HG03280 (cell line): ENCODE results near the gene CNTNAP2.
"Not testable (repeated sequence)": the region's sequence is repeated elsewhere in the genome, so short reads cannot be mapped to it uniquely, and the experiment has no call there.

Experiments
- ATAC-seq: cut with Tn5 transposase; IDR thresholded peaks from one replicate; pipeline ENCODE4 v1.9.1; 2021; ENCODE audit warnings: mild to moderate bottlenecking, moderate library complexity; ENCODE audit not compliant: unreplicated experiment

CNTNAP2 gene

GRCh38 chr7:146146831-146147486, 30.4 kb downstream of the CNTNAP2 start:
- no peak for ATAC-seq

- no peak for ATAC-seq
Measured at GRCh38 chr7:146150153-146150552, 33.6 kb downstream of the CNTNAP2 start.

- ATAC-seq: no peak
Measured at GRCh38 chr7:146172112-146172511, 55.5 kb downstream of the CNTNAP2 start.

DNA sequence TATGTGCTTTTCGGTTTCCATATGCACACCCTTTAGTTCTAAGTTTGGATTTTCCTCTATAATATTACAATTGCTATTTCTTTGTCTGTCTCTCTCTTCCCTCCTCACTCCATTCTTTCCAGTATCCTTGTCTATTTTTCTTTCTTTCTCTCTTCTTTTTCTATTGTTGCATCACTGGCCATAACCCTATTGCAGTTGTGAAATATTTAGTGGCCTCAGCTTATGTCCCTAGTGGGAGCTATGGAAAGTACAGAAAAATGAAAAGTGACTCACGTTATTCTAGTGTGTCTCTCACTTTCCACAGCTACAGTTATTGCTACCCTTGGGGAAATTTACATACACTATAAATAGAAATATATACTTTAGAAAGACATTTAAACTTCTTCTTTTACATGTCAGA, 59.1 kb downstream of the CNTNAP2 start:
- ATAC-seq: no peak

GRCh38 chr7:146176860-146177259, 60.3 kb downstream of the CNTNAP2 start:
- ATAC-seq: no peak

DNA sequence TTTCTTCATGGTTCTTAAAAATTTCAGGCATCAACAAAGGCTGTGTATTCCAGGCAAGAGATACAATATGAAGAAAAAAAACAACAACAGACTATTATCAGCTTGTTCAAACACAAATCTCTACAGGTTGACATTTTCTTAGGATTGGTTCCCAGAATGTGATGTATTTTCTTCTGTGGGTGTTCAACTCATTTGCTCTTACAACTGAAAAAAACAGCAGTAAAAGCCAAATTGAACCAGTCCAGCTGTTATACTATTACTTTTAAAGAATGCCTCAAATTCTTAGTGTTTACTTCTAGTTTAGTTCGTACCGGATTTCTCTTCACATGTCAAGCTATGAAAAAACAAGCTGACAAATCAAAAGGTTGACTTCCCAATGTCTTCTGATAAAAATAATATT, 60.7 kb downstream of the CNTNAP2 start:
- no peak for ATAC-seq

DNA sequence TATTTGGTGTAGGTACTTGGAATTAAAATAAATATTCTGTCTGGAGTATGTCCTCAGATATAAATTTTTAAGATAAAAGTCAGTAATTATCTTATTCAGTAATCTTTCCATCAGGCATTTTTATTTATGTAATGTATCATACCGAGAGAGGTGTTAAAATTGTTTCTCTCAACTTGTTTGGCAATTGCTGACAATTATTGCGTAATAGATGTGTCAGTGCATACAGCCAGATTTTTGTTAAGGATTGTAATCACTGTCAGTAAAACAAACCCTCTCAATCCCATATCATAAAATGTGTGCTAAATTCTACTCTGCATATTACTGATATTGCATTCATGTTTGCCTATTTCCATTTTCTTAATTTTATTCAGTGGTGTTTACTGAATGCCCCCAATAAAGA, 69.2 kb downstream of the CNTNAP2 start:
- no peak for ATAC-seq

- not testable (repeated sequence) for ATAC-seq
Measured at GRCh38 chr7:146191428-146191827, 74.8 kb downstream of the CNTNAP2 start.

GRCh38 chr7:146201945-146202344, 85.3 kb downstream of the CNTNAP2 start:
- ATAC-seq: no peak

DNA sequence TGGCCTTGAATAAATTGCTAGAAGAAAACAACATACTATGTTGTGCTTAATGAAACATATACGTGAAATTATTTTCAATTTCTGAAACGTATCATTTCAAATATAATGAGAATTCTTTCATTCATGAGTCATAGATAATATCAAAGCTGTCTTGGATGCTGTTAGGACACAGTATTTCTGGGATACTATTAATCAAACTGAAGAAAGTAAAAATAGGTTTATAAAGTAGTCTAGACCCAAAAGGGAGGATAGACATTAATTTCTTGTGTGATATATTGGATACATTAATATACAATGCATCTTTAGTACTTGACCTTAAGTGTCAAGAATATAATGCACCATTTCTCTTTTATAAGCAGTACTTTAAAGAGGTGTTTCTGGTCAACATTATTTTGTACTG, 89.7 kb downstream of the CNTNAP2 start:
- no peak for ATAC-seq

- ATAC-seq: no peak
Measured at GRCh38 chr7:146208492-146208891, 91.9 kb downstream of the CNTNAP2 start.

DNA sequence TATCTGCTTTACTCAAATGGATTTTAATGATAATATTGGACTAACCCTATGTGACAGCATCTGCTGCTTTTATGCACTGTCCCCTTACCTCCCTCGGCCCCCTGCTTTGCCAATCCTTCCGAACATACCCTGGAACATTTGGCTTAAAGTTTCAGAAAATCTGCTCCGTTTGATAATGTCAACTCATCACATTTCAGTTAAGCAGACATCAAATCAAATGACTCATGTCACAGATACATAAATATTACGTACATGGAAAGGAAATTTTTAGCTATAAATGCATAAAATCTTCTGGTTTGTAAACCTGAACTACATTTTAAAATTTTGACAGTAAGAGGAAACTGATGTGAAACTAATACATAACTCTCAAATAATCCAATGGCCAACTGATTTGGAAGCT, 98.2 kb downstream of the CNTNAP2 start:
- no peak for ATAC-seq

- ATAC-seq: no peak
Measured at GRCh38 chr7:146216396-146217041, 99.9 kb downstream of the CNTNAP2 start.

GRCh38 chr7:146223851-146224250, 107.2 kb downstream of the CNTNAP2 start:
- ATAC-seq: no peak

DNA sequence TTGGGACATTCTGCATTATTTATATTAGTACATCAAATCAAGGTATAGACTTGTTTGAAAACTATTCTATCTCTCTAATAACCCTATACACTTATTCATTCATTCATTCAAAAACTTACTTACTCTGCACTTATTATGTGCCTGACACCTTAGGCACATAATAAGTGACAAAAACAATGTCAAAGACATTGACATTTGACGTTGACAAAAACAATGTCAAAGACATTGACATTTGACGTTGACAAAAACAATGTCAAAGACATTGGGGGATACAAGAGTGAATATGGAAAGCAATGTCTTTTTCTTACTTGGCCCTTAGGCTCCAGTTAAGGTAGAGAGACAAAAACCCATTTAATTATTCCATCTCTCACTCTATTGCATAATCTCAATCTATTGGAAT, 116.0 kb downstream of the CNTNAP2 start:
- no peak for ATAC-seq

- ATAC-seq: no peak
Measured at GRCh38 chr7:146235195-146235594, 118.6 kb downstream of the CNTNAP2 start.

DNA sequence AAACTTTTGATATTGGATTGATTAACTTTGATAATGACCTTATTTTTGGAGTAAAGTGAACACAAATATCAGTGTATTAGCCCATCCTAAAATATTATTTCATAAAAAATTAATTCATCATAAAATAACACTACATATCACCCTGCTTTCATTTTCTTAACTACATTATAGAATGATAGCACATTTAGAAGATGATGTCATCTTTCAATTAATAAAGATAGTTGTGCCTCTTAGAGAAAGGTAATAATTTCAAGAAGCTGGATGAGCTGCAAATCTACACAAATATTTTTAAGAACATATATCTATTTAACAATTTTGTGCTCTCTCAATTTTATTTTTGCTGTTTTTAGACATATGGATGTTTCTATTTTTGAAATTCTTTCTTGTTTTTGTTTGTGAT, 126.1 kb downstream of the CNTNAP2 start:
- ATAC-seq: no peak

DNA sequence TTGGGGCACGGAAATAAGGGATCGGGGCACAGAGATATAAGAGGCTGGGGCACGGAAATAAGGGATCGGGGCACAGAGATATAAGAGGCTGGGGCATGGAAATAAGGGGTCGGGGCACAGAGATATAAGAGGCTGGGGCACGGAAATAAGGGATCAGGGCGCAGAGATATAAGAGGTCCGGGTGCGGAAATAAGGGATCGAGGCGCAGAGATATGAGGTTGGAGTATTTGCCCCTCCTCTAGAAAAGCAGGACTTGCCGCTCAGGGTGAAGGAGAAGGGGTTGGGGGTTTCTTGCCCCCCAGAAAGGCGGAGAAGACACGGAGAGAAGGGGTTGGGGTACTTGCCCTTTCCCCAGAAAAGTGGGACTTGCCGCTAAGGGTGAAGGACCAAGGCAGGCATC, 131.4 kb downstream of the CNTNAP2 start:
- ATAC-seq: not testable (repeated sequence)

DNA sequence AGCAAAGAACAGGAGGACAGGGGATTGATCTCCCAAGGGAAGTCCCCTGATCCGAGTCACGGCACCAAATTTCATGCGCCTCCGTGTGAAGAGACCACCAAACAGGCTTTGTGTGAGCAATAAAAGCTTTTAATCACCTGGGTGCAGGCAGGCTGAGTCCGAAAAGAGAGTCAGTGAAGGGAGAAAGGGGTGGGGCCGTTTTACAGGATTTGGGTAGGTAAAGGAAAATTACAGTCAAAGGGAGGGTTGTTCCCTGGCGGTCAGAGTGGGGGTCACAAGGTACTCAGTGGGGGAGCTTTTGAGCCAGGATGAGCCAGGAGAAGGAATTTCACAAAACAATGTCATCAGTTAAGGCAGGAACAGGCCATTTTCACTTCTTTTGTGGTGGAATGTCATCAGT, 132.1 kb downstream of the CNTNAP2 start:
- ATAC-seq: not testable (repeated sequence)

DNA sequence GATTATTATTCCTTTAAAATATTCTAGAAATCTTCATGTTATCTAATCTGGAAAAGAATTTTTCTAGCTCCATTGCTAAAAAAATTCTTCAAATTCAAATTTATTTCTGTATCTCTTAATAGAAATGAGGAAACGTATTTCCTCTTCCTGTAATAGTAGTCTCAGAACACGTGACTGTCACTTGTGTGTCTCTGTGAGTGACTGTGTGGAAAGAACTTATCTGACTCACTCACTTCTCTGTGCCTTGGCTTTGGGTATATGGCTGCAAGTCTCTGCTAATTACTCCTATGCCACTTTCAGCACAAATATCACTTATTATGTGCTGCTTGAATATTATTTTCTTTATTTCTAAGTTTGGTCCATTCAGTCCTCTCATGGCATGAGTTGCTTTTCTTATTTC, 132.7 kb downstream of the CNTNAP2 start:
- ATAC-seq: no peak

DNA sequence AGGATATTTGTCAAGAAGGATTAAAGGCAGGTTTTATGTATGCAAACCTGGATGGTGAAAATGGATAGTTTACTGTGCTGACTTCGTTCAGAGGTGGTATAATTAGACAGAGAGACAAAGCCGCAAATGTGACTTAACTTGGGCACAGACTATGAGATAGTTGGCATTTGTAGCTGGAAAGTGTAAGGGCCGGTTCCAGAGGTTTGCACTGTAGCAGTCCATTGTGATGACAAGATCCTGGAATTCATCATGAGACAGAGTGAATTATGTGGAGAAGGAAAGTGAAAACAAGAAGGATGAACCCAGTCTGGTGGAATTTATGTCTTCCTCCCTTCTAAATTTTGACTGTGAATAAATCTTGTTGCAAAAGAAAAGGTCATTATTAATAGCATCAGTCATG, 139.0 kb downstream of the CNTNAP2 start:
- no peak for ATAC-seq

GRCh38 chr7:146262527-146262926, 145.9 kb downstream of the CNTNAP2 start:
- ATAC-seq: no peak

- no peak for ATAC-seq
Measured at GRCh38 chr7:146276888-146277287, 160.3 kb downstream of the CNTNAP2 start.
